NB4 (cell line): ENCODE measurements around the gene DUS4L.

Source experiments
- POLR2A ChIP-seq: IDR thresholded peaks from 2 replicates; pipeline ENCODE4 v1.6.1; 2011; ENCODE audit warnings: mild to moderate bottlenecking; ENCODE audit not compliant: insufficient read length; ENCODE audit errors: extremely low read depth
- TF ChIP-seq, protein P1 (sequence below): IDR thresholded peaks from one replicate; pipeline ENCODE4 v1.5.1; 2012; ENCODE audit warnings: low read depth, low read length

- TF ChIP-seq, protein P1, sequence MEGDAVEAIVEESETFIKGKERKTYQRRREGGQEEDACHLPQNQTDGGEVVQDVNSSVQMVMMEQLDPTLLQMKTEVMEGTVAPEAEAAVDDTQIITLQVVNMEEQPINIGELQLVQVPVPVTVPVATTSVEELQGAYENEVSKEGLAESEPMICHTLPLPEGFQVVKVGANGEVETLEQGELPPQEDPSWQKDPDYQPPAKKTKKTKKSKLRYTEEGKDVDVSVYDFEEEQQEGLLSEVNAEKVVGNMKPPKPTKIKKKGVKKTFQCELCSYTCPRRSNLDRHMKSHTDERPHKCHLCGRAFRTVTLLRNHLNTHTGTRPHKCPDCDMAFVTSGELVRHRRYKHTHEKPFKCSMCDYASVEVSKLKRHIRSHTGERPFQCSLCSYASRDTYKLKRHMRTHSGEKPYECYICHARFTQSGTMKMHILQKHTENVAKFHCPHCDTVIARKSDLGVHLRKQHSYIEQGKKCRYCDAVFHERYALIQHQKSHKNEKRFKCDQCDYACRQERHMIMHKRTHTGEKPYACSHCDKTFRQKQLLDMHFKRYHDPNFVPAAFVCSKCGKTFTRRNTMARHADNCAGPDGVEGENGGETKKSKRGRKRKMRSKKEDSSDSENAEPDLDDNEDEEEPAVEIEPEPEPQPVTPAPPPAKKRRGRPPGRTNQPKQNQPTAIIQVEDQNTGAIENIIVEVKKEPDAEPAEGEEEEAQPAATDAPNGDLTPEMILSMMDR = no peak
- no peak for TF ChIP-seq POLR2A
These were observed 35.5 kb downstream of the DUS4L start for GRCh38 chr7:107599262-107599661.
